T-helper 2 cell (primary cell): ENCODE measurements around the gene ALDH3B1.

Experiments used
- DNase-seq, 5 experiments: peaks; one replicate each; pipeline versions ENCODE4 v3.0.0 to v3.0.0-alpha.2; 2012 to 2022

Gene ALDH3B1

DNA sequence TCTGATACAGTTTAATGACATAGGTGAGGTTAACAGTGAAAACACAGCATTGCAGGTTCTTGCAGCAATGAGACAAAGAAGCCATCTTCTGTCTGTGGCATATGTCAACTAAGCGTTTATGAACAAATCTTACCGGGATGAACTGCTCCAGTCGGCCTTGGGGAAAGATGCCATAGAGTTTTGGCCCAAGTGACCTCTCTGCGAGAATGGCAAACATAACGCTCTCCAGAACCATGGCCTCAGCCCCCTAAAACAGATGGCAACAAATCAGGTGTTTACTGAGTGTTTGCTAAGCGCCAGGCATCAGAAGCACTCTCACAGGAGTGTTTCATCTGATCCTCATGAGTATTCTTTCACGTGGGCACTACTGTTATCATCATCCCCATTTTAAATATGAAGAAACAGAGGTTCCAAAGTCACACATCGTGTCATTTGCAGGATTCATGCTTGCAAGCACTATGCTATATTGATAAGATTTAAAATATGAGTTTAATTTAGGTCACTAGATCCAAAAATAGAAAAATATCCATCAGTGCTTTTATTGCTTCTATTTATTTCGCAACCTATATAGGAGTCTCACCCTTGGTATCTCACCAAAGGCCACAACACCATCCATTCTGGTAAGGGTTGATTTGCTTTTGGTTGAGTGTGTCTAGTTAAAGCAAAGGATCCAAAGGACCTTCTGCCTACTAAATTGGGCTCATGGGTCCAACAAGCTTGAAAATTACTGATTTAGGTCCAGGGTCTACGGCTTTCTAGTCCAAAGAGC, 64.6 kb downstream of the ALDH3B1 start:
- no peak for DNase-seq

DNA sequence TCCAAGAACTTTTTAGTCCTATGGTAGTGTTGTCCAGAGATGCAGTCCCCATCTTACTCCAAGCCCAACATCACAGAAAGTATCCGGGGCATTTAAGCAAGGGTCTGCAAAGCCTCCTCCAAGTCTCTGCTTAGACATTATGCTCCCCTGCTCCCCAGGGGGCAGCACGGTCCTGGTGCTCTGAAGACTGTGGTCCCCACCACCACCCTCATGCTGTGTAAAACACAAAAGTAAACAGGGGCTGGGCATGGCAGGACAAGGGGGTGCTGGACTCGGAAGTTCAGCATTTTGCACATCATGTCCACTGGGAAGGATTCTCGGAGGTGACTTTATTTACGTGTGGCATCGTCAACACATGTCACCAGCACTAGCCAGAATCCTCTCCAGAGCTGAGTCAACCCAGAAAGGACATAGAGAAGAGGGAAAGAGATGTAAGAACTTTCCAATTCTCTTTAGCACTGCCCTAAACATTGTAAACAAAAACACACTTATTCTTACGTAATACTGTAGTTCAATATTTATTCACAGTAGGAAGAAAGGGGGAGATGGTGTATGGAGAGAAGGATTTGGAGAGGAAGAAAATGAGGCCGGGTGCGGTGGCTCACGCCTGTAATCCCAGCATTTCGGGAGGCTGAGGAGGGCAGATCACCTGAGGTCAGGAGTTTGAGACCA, 66.4 kb downstream of the ALDH3B1 start:
- DNase-seq = no peak

DNA sequence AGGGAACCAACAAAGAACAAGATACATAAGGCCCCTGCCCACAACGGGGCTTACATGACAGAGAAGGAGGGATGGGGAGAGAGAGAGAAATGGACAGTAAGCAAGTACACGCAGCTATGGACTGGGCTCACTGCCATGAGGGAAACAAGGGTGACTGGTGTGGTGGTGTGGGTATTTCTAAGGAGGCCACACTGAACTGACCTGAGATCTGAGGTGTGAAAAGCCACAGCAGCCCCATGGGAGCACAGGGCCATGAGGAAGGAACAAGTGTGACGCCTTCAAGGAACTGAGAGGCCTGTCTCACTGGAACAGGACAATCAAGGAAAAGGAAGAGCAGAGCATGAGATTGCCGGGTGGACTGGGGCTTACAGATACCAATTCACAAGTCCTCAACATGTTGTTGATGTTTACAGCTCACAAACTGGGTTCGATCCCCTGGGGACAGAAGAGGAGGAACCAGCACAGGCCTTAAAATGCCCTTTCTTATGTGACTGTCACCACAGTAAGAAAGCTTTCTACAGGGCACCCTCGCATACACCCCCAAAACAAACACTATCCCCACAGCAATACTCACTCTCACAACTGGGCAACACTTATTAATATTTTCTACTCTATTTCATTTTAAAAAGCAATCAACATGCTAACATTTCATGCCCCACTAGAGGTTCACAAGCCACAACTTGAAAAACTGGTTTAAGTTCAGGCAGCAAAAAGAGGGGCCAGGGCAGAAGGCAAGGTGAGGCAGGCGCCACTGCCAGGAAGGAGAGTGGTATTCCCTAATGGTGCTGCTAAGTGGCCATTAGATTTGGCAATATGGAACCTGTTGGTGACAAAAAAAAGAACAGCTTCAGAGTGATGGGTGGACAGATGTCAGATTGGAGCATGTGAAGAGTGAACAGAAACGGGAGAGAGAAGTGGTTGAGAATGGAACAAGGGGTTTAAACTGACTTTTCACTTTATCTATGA, 67.8 kb downstream of the ALDH3B1 start:
- no peak for DNase-seq
